ENCODE measurements around the gene MGAT4B. TPM values are rescaled to one million over a fixed set of nuclear protein-coding genes. Genes with fewer than 3 reads are reported as not detected.
"Not testable (repeated sequence)": the region's sequence is repeated elsewhere in the genome, so short reads cannot be mapped to it uniquely, and the experiment has no call there.

Gene MGAT4B
- total RNA-seq, 1 experiment from 2014 or later = 406 TPM

DNA sequence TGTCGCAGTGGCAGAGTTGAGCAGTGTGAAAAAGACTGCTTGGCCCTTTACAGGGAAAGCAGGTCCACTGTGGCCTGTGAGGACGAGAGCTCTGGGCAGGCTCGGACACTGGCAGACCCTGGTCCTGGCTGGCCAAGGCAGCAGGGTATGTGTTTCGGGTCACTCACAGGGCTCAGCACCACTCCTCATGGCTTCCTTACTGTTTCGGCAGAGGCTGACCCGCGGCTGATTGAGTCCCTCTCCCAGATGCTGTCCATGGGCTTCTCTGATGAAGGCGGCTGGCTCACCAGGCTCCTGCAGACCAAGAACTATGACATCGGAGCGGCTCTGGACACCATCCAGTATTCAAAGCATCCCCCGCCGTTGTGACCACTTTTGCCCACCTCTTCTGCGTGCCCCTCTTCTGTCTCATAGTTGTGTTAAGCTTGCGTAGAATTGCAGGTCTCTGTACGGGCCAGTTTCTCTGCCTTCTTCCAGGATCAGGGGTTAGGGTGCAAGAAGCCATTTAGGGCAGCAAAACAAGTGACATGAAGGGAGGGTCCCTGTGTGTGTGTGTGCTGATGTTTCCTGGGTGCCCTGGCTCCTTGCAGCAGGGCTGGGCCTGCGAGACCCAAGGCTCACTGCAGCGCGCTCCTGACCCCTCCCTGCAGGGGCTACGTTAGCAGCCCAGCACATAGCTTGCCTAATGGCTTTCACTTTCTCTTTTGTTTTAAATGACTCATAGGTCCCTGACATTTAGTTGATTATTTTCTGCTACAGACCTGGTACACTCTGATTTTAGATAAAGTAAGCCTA, 29.8 kb upstream of the MGAT4B start:
- H3K4me1 ChIP-seq (ENCODE audit: control insufficient read depth, insufficient read depth, low read length) = peaks cover 34% of the 10 kb centered on the region
- DNase-seq (ENCODE audit: low read depth, low spot score) (no peak), ATAC-seq (0 out of 2 replicates have a peak, but pooled peaks have one; percentile 16)
- no peaks in the 10 kb centered on the region for H3K27me3 ChIP-seq (ENCODE audit: control insufficient read depth, insufficient read depth, low read length)
- TSS peak; percentile 61 for BruUV-seq (replicated peaks)
- no peak overlapping the region for H3K4me3 ChIP-seq (ENCODE audit: low read depth in 2 of 2, low read length in 2 of 2)
- ChIA-PET POLR2A (interaction anchor here (0.8 kb wide), 1 partner anchor 14 kb away, joined by 5 read pairs; no protein-coding TSS in a partner anchor), CTCF (no interaction called here)
- peak overlapping the region; percentile 48; the same call in 1 of the 2 replicates for H3K27ac ChIP-seq (ENCODE audit: low read length)
- H3K9me3 ChIP-seq (ENCODE audit: control insufficient read depth, insufficient read depth, low read depth, low read length) = no peaks in the 10 kb centered on the region
- in situ Hi-C loops (cut with HindIII; ENCODE audit: low pct_unique_long_range_greater_than_20kb, low sequenced_read_pairs) = no loop called here
- no peak for TF ChIP-seq SIN3A (IDR thresholded peaks at IDR 0.05; ENCODE audit: borderline replicate concordance, insufficient read depth, low read depth, low read length)
- TF ChIP-seq POLR2AphosphoS5 (IDR thresholded peaks at IDR 0.05; ENCODE audit: low read depth, low read length) = peak; percentile 35; the same call in 1 of the 2 replicates
- intact Hi-C loops (cut with micrococcal nuclease; ENCODE audit: unreplicated experiment) = no loop called here
- peaks cover 17% of the 10 kb centered on the region for H3K36me3 ChIP-seq (ENCODE audit: control insufficient read depth, insufficient read depth, low read length)

- H3K27ac ChIP-seq (ENCODE audit: low read length); H3K27me3 ChIP-seq (ENCODE audit: control insufficient read depth, insufficient read depth, low read length); H3K4me3 ChIP-seq (ENCODE audit: low read depth in 2 of 2, low read length in 2 of 2); H3K9me3 ChIP-seq (ENCODE audit: control insufficient read depth, insufficient read depth, low read depth, low read length); ATAC-seq; CTCF ChIA-PET; POLR2A ChIA-PET; intact Hi-C loops (cut with micrococcal nuclease; ENCODE audit: unreplicated experiment); in situ Hi-C loops (cut with HindIII; ENCODE audit: low pct_unique_long_range_greater_than_20kb, low sequenced_read_pairs); BruUV-seq (replicated peaks); DNase-seq (ENCODE audit: low read depth, low spot score): not testable (repeated sequence)
- H3K36me3 ChIP-seq (ENCODE audit: control insufficient read depth, insufficient read depth, low read length) = peaks cover 17% of the 10 kb centered on the region
- peaks cover 39% of the 10 kb centered on the region for H3K4me1 ChIP-seq (ENCODE audit: control insufficient read depth, insufficient read depth, low read length)
Measured at GRCh38 chr5:179834871-179835270, 28.2 kb upstream of the MGAT4B start.

- H3K27ac ChIP-seq (ENCODE audit: low read length) = no peak overlapping the region
- in situ Hi-C loops (cut with HindIII; ENCODE audit: low pct_unique_long_range_greater_than_20kb, low sequenced_read_pairs) = no loop called here
- no peaks in the 10 kb centered on the region for H3K27me3 ChIP-seq (ENCODE audit: control insufficient read depth, insufficient read depth, low read length)
- POLR2A ChIA-PET = no interaction called here
- DNase-seq (ENCODE audit: low read depth, low spot score) = no peak
- H3K4me3 ChIP-seq (ENCODE audit: low read depth in 2 of 2, low read length in 2 of 2) = no peak overlapping the region
- ATAC-seq = no peak
- H3K9me3 ChIP-seq (ENCODE audit: control insufficient read depth, insufficient read depth, low read depth, low read length) = no peaks in the 10 kb centered on the region
- peaks cover 19% of the 10 kb centered on the region for H3K36me3 ChIP-seq (ENCODE audit: control insufficient read depth, insufficient read depth, low read length)
- H3K4me1 ChIP-seq (ENCODE audit: control insufficient read depth, insufficient read depth, low read length) = peaks cover 40% of the 10 kb centered on the region
- no TSS peak for BruUV-seq (replicated peaks)
- intact Hi-C loops (cut with micrococcal nuclease; ENCODE audit: unreplicated experiment) = no loop called here
- CTCF ChIA-PET = no interaction called here
- TF ChIP-seq, protein P1, sequence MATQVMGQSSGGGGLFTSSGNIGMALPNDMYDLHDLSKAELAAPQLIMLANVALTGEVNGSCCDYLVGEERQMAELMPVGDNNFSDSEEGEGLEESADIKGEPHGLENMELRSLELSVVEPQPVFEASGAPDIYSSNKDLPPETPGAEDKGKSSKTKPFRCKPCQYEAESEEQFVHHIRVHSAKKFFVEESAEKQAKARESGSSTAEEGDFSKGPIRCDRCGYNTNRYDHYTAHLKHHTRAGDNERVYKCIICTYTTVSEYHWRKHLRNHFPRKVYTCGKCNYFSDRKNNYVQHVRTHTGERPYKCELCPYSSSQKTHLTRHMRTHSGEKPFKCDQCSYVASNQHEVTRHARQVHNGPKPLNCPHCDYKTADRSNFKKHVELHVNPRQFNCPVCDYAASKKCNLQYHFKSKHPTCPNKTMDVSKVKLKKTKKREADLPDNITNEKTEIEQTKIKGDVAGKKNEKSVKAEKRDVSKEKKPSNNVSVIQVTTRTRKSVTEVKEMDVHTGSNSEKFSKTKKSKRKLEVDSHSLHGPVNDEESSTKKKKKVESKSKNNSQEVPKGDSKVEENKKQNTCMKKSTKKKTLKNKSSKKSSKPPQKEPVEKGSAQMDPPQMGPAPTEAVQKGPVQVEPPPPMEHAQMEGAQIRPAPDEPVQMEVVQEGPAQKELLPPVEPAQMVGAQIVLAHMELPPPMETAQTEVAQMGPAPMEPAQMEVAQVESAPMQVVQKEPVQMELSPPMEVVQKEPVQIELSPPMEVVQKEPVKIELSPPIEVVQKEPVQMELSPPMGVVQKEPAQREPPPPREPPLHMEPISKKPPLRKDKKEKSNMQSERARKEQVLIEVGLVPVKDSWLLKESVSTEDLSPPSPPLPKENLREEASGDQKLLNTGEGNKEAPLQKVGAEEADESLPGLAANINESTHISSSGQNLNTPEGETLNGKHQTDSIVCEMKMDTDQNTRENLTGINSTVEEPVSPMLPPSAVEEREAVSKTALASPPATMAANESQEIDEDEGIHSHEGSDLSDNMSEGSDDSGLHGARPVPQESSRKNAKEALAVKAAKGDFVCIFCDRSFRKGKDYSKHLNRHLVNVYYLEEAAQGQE (IDR thresholded peaks at IDR 0.05; ENCODE audit: insufficient read depth in 1 of 2, low read depth in 2 of 2, low read length in 1 of 2) = no peak
Measured at GRCh38 chr5:179834120-179834519, 27.5 kb upstream of the MGAT4B start.

DNA sequence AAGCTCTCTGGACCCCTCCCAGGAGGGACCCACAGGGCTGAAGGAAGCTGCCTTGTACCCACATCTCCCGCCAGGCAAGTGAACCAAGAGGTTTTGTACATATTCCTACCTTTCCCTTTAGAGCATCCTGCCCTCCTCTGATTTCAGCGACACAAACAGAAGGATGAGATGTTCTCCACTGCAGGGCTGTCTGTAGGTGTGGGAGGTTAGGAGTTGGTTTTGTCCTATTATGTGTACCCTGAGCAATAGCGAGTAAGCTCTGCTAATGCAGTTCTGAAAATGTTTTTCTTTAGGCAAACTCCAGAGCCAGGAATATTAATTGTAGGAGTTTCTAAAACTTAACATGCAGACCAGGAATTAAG, 27.0 kb upstream of the MGAT4B start:
- no TSS peak for BruUV-seq (replicated peaks)
- no peak for TF ChIP-seq POLR2AphosphoS5 (IDR thresholded peaks at IDR 0.05; ENCODE audit: low read depth, low read length)
- no peak for TF ChIP-seq TCF7L2 (IDR thresholded peaks at IDR 0.05; ENCODE audit: low read depth, low read length)
- no peak for TF ChIP-seq SIN3A (IDR thresholded peaks at IDR 0.05; ENCODE audit: borderline replicate concordance, insufficient read depth, low read depth, low read length)
- no peak for TF ChIP-seq CTCF (IDR thresholded peaks at IDR 0.05)
- TF ChIP-seq, protein P1 (IDR thresholded peaks at IDR 0.05; ENCODE audit: insufficient read depth in 1 of 2, low read depth in 2 of 2, low read length in 1 of 2) = no peak
- Histone ChIP-seq H3K27me3 (ENCODE audit: control insufficient read depth, insufficient read depth, low read length) (no peaks in the 10 kb centered on the region), H3K4me3 (ENCODE audit: low read depth in 2 of 2, low read length in 2 of 2) (no peak overlapping the region), H3K27ac (ENCODE audit: low read length) (no peak overlapping the region; the same call in 1 of the 2 replicates), H3K4me1 (ENCODE audit: control insufficient read depth, insufficient read depth, low read length) (peaks cover 44% of the 10 kb centered on the region), H3K36me3 (ENCODE audit: control insufficient read depth, insufficient read depth, low read length) (peaks cover 20% of the 10 kb centered on the region), H3K9me3 (ENCODE audit: control insufficient read depth, insufficient read depth, low read depth, low read length) (no peaks in the 10 kb centered on the region)
- ATAC-seq = no peak
- in situ Hi-C loops (cut with HindIII; ENCODE audit: low pct_unique_long_range_greater_than_20kb, low sequenced_read_pairs) = no loop called here
- POLR2A ChIA-PET = no interaction called here
- intact Hi-C loops (cut with micrococcal nuclease; ENCODE audit: unreplicated experiment) = no loop called here
- CTCF ChIA-PET = no interaction called here
- no peak for DNase-seq (ENCODE audit: low read depth, low spot score)

Measured in Panc1 (cell line).